Pancreas (tissue), 10 donors: ENCODE results near the gene FAM228B. TPM values are rescaled to one million over a fixed set of nuclear protein-coding genes. Genes with fewer than 3 reads are reported as not detected.

Experiments used
- ATAC-seq, 4 donors: fragments of 200-7000 bp; cut with Tn5 transposase; one replicate each; pipeline versions ENCODE4 v1.8.0 to v1.9.1; 2020; ENCODE audit warnings: mild to moderate bottlenecking in 4 of 4, moderate library complexity in 4 of 4
- DNase-seq, 6 donors: peaks; one replicate each; pipeline ENCODE4 v3.0.0-alpha.2; 2020
- FAIRE-seq: peaks from 2 replicates; lab custom pipeline; 2012; peaks lifted over from hg19 to GRCh38; lab: Jason Lieb, UNC
- H3K27ac ChIP-seq, 4 donors: fragments of 200-600 bp; sonication (generic); 1 replicate in 3 of 4; 2 replicates in 1 of 4; pipeline versions ENCODE4 v1.5.0 to v1.8.0; 2020
- H3K27me3 ChIP-seq, 4 donors: fragments of 200-600 bp; one replicate each; pipeline ENCODE4 v1.8.0; 2021
- H3K36me3 ChIP-seq, 3 donors: fragments of 200-600 bp; sonication (generic) in 1 of 3; one replicate each; pipeline versions ENCODE4 v1.5.0 to v1.8.0; 2020 to 2021
- H3K4me1 ChIP-seq, 3 donors: fragments of 200-600 bp; one replicate each; pipeline ENCODE4 v1.8.0; 2021
- H3K4me3 ChIP-seq, 4 donors: fragments of 200-600 bp; sonication (generic) in 2 of 4; one replicate each; pipeline versions ENCODE4 v1.5.0 to v1.8.0; 2020 to 2021
- H3K9me3 ChIP-seq, 4 donors: fragments of 200-600 bp; one replicate each; pipeline ENCODE4 v1.8.0; 2021
- CTCF ChIP-seq, 4 donors: fragments of 200-600 bp; sonication (generic) in 3 of 4; IDR thresholded peaks; one replicate each; pipeline versions ENCODE4 v1.5.0 to v1.8.0; 2021; ENCODE audit warnings: antibody characterized with exemption in 4 of 4
- WGBS, 2 donors: extraction: QIAGEN DNeasy Blood & Tissue Kit; methylation state at CpG; one replicate each; pipeline ENCODE4 v1.1.7; 2013; 5-methylcytosine and 5-hydroxymethylcytosine counted together
- intact Hi-C, 3 donors: fragments of 100-400 bp; cut with DNase I; formaldehyde crosslinking; loops; one replicate each; pipeline versions ENCODE4 v1.11.1 to v1.14.2; 2022
- polyA plus RNA-seq, 2 donors: library from polyadenylated mRNA; stranded (reverse); fragments of 200-250 nt; gene quantifications; one replicate each; pipeline ENCODE4 v1.2.3, GENCODE V29; 2013
- total RNA-seq, 6 donors: library from RNA; stranded (reverse); fragmentation: NEBNext Ultra II Directional in 4 of 6; extraction: Animal tissue kit (Norgen Biotek cat#: 25700) in 4 of 6; gene quantifications; one replicate each; pipeline versions ENCODE4 v1.2.1 to v1.2.4, GENCODE V29; 2021 to 2023
- donor health status: healthy with polysubstance abuse.
- donor health status: DM: no; HTN: no; CAD: no; lungs with moderate emphysema.
- donor health status: DM: no; HTN: no; CAD: no.
- donor health status: control.
- donor health status: control.
- donor health status: Bipolar disorder and iron deficiency.
- donor health status: DM: yes; HTN: yes; CAD: no.
- donor health status: DM: no; HTN: no; CAD: no.
- donor health status: DM: no; HTN: no; CAD: no.
- donor health status: DM: yes; HTN: yes; CAD: no.

Gene FAM228B
- total and polyA plus RNA-seq, 8 donors = 5.8 to 31.4 (median 9.0) TPM

- ATAC-seq = peak in 3 of 4 donors; percentile 1 to 4 (median 3)
- no peak for FAIRE-seq
- no peak for DNase-seq
- no peaks in the 10 kb centered on the region for H3K27me3 ChIP-seq
- H3K36me3 ChIP-seq = peaks cover 0 to 31% (median 0%) of the 10 kb centered on the region in 3 donors
- no peaks in the 10 kb centered on the region for H3K9me3 ChIP-seq
- no peak for TF ChIP-seq CTCF (IDR thresholded peaks at IDR 0.05)
- WGBS, 2 donors = 1 to 2% methylated on average over 28 to 41 of the region's 41 CpGs
- intact Hi-C loops = no loop called here
- peak overlapping the region; percentile 75 to 92 (median 87) for H3K27ac ChIP-seq
- peaks cover 0 to 17% (median 0%) of the 10 kb centered on the region in 3 donors for H3K4me1 ChIP-seq
- peak overlapping the region; percentile 51 to 76 (median 58) for H3K4me3 ChIP-seq
Measured at GRCh38 chr2:24076849-24077534, 46.3 kb upstream of the FAM228B start.

DNA sequence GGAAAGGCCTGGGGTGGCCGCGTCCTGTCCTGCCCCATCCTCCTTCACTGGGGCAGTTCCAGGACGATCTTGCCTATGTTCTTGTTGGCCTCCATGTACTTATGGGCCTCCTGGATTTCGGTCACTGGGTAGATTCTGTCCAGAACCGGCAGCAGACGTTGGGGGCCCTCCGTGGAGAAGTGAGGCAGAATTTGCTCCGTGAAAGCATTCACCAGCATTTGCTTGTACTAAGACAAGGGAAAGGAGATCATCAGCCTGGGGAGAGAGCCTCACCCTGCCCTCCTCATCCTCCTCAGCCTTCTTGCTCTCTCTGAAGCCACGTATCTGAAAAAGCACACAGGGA lies 45.8 kb upstream of the FAM228B start:
- FAIRE-seq (no peak), ATAC-seq (no peak), DNase-seq (no peak)
- peaks cover 0 to 31% (median 0%) of the 10 kb centered on the region in 3 donors for H3K36me3 ChIP-seq
- H3K4me3 ChIP-seq = peak overlapping the region; percentile 51 to 76 (median 58)
- intact Hi-C loops = no loop called here
- TF ChIP-seq CTCF (IDR thresholded peaks at IDR 0.05) = no peak
- peak overlapping the region; percentile 75 to 92 (median 87) for H3K27ac ChIP-seq
- 2 to 3% methylated on average over 9 of the region's 9 CpGs for WGBS, 2 donors
- no peaks in the 10 kb centered on the region for H3K9me3 ChIP-seq
- peaks cover 0 to 17% (median 0%) of the 10 kb centered on the region in 3 donors for H3K4me1 ChIP-seq
- H3K27me3 ChIP-seq = no peaks in the 10 kb centered on the region

- peaks cover 0 to 28% (median 0%) of the 10 kb centered on the region in 3 donors for H3K36me3 ChIP-seq
- peak overlapping the region in 3 of 4 donors; percentile 56 to 76 (median 60) for H3K4me3 ChIP-seq
- no peak for DNase-seq
- no peaks in the 10 kb centered on the region for H3K27me3 ChIP-seq
- H3K27ac ChIP-seq = peak overlapping the region; percentile 75 to 92 (median 87)
- no peak for FAIRE-seq
- TF ChIP-seq CTCF (IDR thresholded peaks at IDR 0.05) = no peak
- peaks cover 0 to 19% (median 0%) of the 10 kb centered on the region in 3 donors for H3K4me1 ChIP-seq
- ATAC-seq = no peak
- H3K9me3 ChIP-seq = no peaks in the 10 kb centered on the region
- intact Hi-C loops = no loop called here
- 30 to 32% methylated on average over 2 of the region's 2 CpGs for WGBS, 2 donors
Measured at GRCh38 chr2:24077879-24078278, 45.4 kb upstream of the FAM228B start.

DNA sequence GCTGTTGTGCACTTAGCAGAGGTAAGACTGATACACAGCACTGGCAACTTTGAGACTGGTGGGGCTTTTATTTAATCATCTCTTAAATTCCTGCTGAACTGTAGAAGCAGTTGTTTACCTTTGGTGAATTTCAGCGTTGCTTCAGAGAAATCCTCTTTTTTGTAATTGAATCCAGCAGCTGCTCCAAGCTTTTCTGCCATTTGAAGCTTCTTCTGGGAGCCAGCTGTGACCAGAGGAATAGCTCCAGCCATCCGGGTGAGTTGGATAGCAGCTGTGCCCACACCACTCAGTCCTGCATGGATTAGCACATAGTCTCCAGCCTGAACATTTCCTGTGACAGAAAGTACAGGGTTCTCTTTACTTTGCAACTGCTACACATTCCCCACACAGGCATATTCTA lies 42.6 kb upstream of the FAM228B start:
- Histone ChIP-seq H3K4me3 (no peak overlapping the region), H3K27ac (no peak overlapping the region), H3K4me1 (peaks cover 0 to 14% (median 4%) of the 10 kb centered on the region in 3 donors), H3K36me3 (peaks cover 0 to 16% (median 0%) of the 10 kb centered on the region in 3 donors), H3K27me3 (no peaks in the 10 kb centered on the region), H3K9me3 (no peaks in the 10 kb centered on the region)
- FAIRE-seq (no peak), DNase-seq (no peak), ATAC-seq (no peak)
- TF ChIP-seq CTCF (IDR thresholded peaks at IDR 0.05) = no peak
- 67 to 72% methylated on average over 2 of the region's 2 CpGs for WGBS, 2 donors
- intact Hi-C loops = no loop called here
